Left colon (tissue), 2 donors: ENCODE data around the gene JAG2. TPM values are rescaled to one million over a fixed set of nuclear protein-coding genes. Genes with fewer than 3 reads are reported as not detected.

Source experiments
- ATAC-seq: fragments of 200-7000 bp; cut with Tn5 transposase; one replicate; pipeline ENCODE4 v1.9.1; 2020; ENCODE audit warnings: mild to moderate bottlenecking, moderate library complexity
- DNase-seq, 2 donors: peaks; one replicate each; pipeline ENCODE4 v3.0.0-alpha.2; 2020
- intact Hi-C, 2 donors: fragments of 100-400 bp; cut with DNase I in 1 of 2; cut with micrococcal nuclease in 1 of 2; formaldehyde crosslinking; loops; one replicate each; pipeline versions ENCODE4 v1.11.2 to v1.14.0; 2022; cut with DNase I, micrococcal nuclease
- total RNA-seq, 2 donors: library from RNA; stranded (reverse); fragmentation: NEBNext Ultra II Directional; extraction: Animal tissue kit (Norgen Biotek cat#: 25700); gene quantifications; one replicate each; pipeline ENCODE4 v1.2.1, GENCODE V29; 2021
- donor health status: DM: no; HTN: no; CAD: no.
- donor health status: DM: yes; HTN: yes; CAD: no.

Gene JAG2
- total RNA-seq, 2 donors from 2014 or later: 7.6 to 11.9 TPM

DNA sequence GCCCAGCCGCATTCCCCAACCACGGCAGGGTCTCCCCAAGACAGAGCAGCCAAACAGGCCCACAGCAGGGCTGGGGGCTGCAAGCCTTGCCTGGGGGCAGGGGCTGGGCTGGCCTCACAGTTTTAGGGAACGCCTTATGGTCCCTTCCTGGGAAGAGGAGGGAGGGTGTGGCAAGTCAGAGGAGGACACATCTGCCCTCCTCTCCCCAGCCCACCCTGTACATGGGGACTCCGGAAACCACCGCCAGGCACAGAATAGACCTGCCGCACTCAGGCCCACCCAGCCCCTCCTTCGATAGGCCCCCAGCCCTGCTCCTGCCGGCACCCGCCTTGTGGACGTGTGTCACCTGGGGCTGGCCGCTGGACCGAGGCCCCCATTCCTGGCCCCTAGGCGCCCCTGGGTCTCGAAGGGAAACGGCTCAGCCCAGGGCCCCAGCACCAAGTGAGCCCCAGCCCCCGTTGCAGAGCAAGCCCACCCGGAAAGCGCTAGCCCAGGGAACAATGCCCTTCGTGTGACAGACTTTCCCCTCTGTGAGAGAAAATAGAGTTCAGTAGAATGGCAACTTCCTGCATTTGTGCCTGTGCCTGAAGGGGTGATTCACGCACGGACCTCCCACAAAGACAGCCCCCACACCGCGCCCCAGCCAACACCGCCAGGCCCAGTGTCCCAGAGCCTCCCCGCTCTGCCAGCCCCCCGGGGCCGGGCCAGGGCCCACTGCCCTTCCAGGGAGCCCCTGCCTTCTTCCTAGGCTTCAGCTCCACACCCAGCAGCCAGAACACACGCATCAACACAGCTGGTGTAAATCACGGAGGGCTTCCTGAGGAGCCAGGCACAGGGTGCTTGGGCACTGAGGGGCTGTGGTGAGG, 24.5 kb upstream of the JAG2 start:
- ATAC-seq: no peak

GRCh38 chr14:105187935-105188524, 19.5 kb upstream of the JAG2 start:
- DNase-seq: peak in 1 of 2 donors; percentile 79
- intact Hi-C loops: no loop called here
- ATAC-seq: peak; percentile 87

More for the DNA sequence above, 24.5 kb upstream of the JAG2 start:
- no peak for DNase-seq
- intact Hi-C loops: no loop called here

DNA sequence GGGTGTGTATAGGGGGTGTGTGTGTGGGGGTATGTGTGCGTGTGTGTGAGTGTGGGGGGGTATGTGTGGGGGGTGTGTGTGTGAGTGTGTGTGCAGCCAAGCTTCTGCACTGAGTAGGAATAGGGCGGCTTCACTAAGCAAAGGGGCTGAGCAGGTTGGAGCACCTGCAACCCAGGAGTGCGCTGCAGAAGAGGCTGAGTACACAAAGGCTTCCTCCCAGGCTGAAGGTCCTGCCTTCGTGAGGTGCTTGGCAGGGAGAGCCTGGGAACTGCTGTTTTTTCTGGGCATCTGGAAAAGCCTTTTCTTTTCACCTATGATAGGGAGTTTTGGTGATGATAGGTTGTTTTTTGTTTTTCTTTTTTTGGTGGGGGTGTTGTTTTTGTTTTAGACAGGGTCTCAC, 18.5 kb upstream of the JAG2 start:
- DNase-seq: no peak
- peak; percentile 31 for ATAC-seq
- intact Hi-C loops: no loop called here

DNA sequence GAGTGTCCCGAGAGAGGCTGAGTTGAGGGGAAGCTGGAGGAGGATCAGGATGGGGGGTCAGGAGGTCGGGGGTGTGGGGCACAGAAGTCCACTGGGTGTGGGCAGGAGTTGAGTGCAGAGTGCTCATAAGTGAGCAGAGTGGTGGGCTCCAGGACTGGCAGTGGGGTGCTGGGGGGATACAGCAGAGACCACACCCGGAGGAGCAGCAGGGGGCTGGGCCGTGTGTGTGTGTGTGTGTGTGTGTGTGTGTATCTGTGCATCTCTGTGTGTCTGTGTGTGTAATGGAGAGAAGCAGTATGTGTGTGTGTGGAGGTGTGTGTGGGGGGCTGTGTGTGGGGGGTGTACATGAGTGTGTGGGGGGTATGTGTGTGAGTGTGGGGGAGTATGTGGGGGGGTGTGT, 17.4 kb upstream of the JAG2 start:
- intact Hi-C loops: no loop called here
- ATAC-seq: no peak
- DNase-seq: no peak

DNA sequence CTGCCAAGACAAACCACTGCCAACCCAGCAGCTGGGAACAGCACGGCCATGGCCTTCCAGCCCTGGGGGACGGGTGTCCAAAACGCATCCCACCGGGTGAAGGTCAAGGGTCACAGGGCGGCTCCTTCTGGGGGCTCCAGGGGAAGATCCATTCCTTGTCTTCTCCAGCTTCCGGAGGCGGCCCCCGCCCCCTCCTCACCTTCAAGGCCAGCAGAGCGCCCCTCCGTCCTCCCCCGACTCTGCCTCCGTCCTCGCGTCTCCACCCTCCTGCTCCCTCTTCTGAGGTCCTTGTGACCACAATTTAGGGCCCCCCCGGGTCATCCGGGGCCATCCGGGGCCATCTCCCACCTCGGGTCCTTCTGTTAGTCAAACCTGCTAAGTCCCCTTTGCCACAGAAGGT, 16.4 kb upstream of the JAG2 start:
- DNase-seq (no peak), ATAC-seq (no peak)
- intact Hi-C loops: no loop called here

DNA sequence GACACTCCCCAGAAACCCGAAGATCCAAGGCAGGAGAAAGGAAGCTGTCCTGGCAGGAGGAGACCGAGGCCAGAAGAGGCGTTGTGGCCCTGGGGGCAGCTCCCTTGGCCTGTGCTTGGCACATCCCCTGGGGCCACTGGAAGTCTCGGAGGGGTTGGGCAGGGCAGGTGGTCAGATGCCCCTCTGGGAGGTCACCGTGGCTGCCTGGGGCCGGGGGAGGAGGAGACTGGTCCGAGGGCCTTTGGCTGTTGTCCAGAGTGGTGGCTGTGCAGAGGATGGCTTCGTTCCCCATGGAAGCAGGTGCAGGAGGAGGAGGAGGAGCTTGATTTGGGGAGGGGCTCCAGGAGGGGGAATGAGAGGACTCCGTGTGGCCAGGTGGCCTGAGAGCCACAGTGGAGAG, 15.9 kb upstream of the JAG2 start:
- DNase-seq: no peak
- intact Hi-C loops: no loop called here
- no peak for ATAC-seq

GRCh38 chr14:105182296-105183020, 13.9 kb upstream of the JAG2 start:
- no peak for DNase-seq
- intact Hi-C loops: no loop called here
- ATAC-seq: peak; percentile 21

DNA sequence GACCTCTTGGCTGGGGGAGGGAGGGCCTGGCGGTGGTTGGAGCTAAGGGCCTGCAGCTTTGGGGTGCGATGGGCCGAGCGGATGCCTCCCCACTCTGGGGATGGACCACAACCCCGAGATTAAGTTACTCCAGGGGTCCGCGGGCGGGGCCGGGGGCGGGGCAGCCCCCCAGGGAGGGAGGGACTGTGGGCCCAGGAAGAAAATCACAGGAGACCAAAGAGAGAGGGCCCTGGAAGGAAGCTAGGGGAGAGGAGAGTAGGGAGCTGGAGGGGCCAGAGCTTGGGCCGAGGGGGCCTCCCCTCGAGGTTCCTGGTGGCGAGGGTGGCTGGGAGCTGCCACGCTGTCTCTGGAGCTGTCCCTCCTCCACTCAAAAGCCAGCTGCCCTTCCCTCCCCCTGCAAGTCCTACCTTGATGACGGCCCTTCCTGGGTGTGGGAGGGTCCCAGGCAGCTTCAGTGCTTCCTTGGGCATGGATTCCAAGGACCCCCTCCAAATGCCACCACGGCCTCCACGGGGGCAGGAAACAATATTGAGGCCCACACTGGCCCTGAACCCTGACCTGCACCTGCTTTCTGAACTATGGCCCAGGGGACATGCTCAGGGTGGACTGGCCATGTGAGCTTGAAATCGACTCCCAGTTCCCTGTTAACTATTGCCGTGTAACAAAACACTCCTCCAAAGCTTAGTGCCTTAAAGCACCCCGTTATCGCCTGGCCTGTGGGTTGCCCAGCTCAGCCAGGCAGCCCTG, 13.1 kb upstream of the JAG2 start:
- DNase-seq (no peak), ATAC-seq (no peak)
- intact Hi-C loops: no loop called here

DNA sequence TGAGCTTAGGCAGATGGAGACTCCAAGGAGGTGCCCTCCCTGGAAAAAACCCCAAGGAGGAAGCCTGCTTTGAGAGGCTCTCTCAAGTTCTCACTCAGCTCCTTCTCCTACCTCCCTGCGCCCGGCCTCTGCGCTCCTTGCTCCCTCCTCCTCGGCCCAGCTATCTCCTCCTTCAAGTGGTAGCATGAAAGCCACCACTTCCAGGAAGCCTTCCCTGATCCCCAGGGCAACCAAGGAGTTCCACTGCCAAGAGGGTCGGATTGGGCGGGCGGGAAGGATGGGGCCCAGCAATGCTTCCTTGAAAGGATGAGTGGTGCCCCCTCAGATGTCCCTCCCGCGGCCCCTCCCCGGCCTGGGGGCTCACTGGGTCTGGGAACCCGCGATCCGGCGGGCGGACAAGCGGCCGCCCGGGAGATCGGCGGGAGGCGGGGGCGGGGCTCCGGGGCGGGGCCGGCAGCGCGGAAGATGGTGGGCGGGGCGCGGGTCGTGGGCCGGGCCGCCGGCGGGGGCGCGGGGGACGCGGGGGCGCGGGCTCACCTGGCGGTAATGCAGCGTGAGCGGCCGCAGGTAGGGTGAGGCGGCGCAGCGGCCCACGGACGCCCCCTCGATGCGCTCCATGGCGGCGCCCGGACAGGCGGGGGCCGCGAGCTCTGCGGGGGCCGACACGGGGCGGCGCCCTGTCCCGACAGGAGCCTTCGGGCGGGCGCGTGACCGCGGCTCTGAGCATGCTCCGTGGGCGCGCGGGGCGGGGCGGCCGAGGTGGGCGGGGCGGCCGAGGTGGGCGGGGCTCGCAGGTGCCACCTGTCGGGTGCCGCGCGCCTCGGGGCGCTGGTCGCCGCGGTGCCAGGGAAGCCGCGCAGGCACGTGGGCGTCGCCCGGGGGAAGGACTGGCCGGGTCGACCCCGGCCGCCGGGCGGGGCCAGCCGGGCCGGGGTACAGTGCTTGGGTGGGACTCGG, 12.3 kb upstream of the JAG2 start, which contains the start of gene NUDT14:
NUDT14 (minus strand) TSS at position 721 of the 957 bp plus-strand sequence; CDS start at position 618, 103 bp downstream.
- ATAC-seq (peak; percentile 91), DNase-seq (peak; percentile 75 to 91)
- intact Hi-C loops: no loop called here

GRCh38 chr14:105179191-105179590, 10.6 kb upstream of the JAG2 start:
- ATAC-seq (no peak), DNase-seq (no peak)
- intact Hi-C loops: no loop called here

DNA sequence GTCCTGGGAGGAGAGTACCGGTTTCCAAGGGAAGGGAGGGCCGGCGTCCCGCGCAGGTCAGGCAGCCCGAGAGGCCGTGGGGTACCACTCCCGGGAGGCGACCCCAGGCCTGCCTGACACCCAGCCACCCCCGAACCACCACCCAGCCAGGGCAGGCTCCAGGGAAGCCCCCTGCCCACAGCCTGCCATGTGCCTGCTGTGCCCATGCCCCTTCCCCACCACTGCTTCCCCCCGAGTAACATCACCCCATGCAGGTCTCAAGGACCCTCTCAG, 10.2 kb upstream of the JAG2 start:
- intact Hi-C loops: no loop called here
- DNase-seq: no peak
- no peak for ATAC-seq

GRCh38 chr14:105178069-105178867, 9.7 kb upstream of the JAG2 start:
- intact Hi-C loops: no loop called here
- DNase-seq (no peak), ATAC-seq (no peak)

DNA sequence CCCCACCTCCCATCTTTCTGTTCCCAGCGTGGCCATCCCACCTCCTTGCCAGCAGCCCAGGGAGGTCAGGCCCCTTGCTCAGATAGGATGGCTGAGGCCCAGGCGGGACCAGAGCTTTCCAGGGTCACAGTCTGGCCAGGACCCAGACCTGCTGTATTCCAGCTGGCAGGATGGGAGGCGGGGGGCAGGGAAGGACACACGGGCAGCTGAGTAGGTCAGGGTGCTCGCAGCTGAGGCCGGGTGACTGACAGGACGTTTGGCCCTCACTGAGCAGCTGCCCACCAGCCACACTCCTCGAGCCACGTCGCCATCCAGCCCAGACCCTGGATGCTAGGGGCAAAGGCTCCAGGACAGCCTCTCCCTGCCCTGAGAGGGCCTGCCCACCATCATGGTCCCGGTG, 8.5 kb upstream of the JAG2 start:
- intact Hi-C loops: no loop called here
- ATAC-seq (no peak), DNase-seq (no peak)

GRCh38 chr14:105176513-105176912, 7.9 kb upstream of the JAG2 start:
- no peak for ATAC-seq
- intact Hi-C loops: no loop called here

DNA sequence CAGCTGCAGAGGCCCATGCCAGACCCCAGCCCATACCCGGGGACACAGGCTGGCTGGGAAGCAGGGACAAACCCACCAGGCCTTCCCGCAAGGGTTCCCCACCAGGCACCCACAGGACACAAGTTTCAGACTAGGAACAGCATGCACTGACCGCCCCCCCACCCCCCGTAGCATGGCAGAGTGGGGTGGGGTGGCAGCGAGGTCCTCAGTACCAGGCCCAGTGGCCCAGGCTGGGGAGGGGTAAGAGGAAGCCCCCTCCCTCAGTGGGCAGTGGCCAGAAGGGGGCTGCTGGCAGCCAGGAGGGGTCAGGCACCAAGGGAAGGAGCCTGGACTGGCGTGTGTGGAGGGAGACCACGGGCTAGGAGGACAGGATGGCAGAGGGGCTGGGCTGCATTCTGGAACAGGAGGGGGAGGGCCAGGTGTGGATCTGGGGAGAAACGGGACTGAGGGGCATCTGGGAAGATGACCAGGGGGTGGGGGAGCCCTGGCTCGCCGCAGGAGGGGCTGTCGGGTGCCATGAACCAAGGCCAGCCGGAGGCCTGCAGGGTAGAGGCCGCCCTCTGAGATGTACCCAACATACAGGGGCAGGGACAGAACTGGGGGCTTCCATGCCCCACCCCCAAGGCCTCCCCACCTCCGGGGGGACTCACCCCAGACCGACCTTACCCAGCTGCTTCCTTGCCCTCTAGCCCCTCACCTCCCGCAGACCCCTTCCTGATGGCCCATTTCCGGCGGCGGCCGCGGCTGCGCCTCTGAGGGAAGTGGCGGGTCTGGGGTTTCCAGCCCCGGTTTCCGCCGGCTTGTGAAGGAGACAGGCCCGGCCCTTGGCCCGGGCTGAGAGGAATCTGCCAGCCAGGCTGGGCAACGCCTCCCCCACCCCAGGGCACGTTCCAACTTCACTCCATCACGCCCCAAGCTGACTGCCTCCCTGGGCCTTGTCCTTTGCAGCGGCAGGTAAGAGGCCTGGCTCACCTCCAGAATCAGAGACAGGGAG, 5.6 kb upstream of the JAG2 start:
- intact Hi-C loops: no loop called here
- ATAC-seq: no peak
- peak in 1 of 2 donors; percentile 32 for DNase-seq

More at GRCh38 chr14:105176513-105176912, 7.9 kb upstream of the JAG2 start:
- no peak for DNase-seq

DNA sequence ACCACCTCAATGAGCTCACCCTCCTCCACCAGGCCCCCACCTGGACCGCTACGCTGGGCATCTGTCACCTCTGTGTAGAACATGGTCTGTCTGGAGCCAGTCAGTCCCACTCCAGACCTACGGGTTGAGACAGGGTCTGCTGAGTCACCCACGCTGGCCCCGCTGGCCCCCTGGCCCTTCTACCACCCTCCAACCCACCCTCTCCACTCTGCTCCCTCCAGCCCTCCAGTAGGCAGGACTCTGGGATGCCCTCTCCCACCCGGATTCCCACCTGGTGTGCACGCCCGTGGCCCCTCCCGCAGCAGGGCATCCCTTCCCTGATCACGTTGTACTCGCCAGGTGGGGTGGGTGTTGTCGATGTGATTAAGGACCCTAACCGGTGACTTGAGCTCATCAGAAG, 4.6 kb upstream of the JAG2 start:
- intact Hi-C loops: no loop called here
- DNase-seq (no peak), ATAC-seq (no peak)
